Measurements from ENCODE around the gene TYK2.
"Not testable (repeated sequence)": the region's sequence is repeated elsewhere in the genome, so short reads cannot be mapped to it uniquely, and the experiment has no call there.

Gene TYK2

GRCh38 chr19:10378124-10378523 lies 2.2 kb downstream of the TYK2 start:
- in situ Hi-C loops (cut with MboI; ENCODE audit: low sequenced_read_pairs) = no loop called here

GRCh38 chr19:10377140-10377640 lies 3.2 kb downstream of the TYK2 start:
- in situ Hi-C loops (cut with MboI; ENCODE audit: low sequenced_read_pairs) = not testable (repeated sequence)

GRCh38 chr19:10374931-10375330 lies 5.4 kb downstream of the TYK2 start:
- in situ Hi-C loops (cut with MboI; ENCODE audit: low sequenced_read_pairs) = no loop called here

- in situ Hi-C loops (cut with MboI; ENCODE audit: low sequenced_read_pairs) = no loop called here
These were observed 7.7 kb downstream of the TYK2 start for GRCh38 chr19:10372690-10373089.

GRCh38 chr19:10368101-10368803 lies 12.1 kb downstream of the TYK2 start:
- in situ Hi-C loops (cut with MboI; ENCODE audit: low sequenced_read_pairs) = no loop called here

GRCh38 chr19:10366950-10367512 lies 13.3 kb downstream of the TYK2 start:
- in situ Hi-C loops (cut with MboI; ENCODE audit: low sequenced_read_pairs) = not testable (repeated sequence)

- in situ Hi-C loops (cut with MboI; ENCODE audit: low sequenced_read_pairs) = no loop called here
These were observed 14.9 kb downstream of the TYK2 start for GRCh38 chr19:10365518-10365917.

- in situ Hi-C loops (cut with MboI; ENCODE audit: low sequenced_read_pairs) = no loop called here
These were observed 15.7 kb downstream of the TYK2 start for GRCh38 chr19:10364644-10365043.

GRCh38 chr19:10363789-10364281 lies 16.5 kb downstream of the TYK2 start:
- in situ Hi-C loops (cut with MboI; ENCODE audit: low sequenced_read_pairs) = no loop called here

- in situ Hi-C loops (cut with MboI; ENCODE audit: low sequenced_read_pairs) = no loop called here
These were observed 18.1 kb downstream of the TYK2 start for GRCh38 chr19:10362259-10362658.

GRCh38 chr19:10361569-10362011 lies 18.8 kb downstream of the TYK2 start:
- in situ Hi-C loops (cut with MboI; ENCODE audit: low sequenced_read_pairs) = no loop called here

GRCh38 chr19:10356431-10356830 lies 23.9 kb downstream of the TYK2 start:
- in situ Hi-C loops (cut with MboI; ENCODE audit: low sequenced_read_pairs) = no loop called here

- in situ Hi-C loops (cut with MboI; ENCODE audit: low sequenced_read_pairs) = no loop called here
These were observed 26.5 kb downstream of the TYK2 start for GRCh38 chr19:10353793-10354391.

GRCh38 chr19:10352764-10353671 lies 27.4 kb downstream of the TYK2 start:
- in situ Hi-C loops (cut with MboI; ENCODE audit: low sequenced_read_pairs) = no loop called here

GRCh38 chr19:10346509-10346908 lies 33.9 kb downstream of the TYK2 start:
- in situ Hi-C loops (cut with MboI; ENCODE audit: low sequenced_read_pairs) = no loop called here

GRCh38 chr19:10344780-10345179 lies 35.6 kb downstream of the TYK2 start:
- in situ Hi-C loops (cut with MboI; ENCODE audit: low sequenced_read_pairs) = no loop called here

- in situ Hi-C loops (cut with MboI; ENCODE audit: low sequenced_read_pairs) = no loop called here
These were observed 36.9 kb downstream of the TYK2 start for GRCh38 chr19:10343495-10343894.

- in situ Hi-C loops (cut with MboI; ENCODE audit: low sequenced_read_pairs) = no loop called here
These were observed 40.4 kb downstream of the TYK2 start for GRCh38 chr19:10339977-10340376.

GRCh38 chr19:10339380-10339960 lies 40.9 kb downstream of the TYK2 start, which contains the start of gene ICAM3:
Gene ICAM3 (minus strand): TSS chr19:10339624. CDS start chr19:10339614, 10 bp downstream.
- in situ Hi-C loops (cut with MboI; ENCODE audit: low sequenced_read_pairs) = no loop called here

- in situ Hi-C loops (cut with MboI; ENCODE audit: low sequenced_read_pairs) = no loop called here
These were observed 41.4 kb downstream of the TYK2 start for GRCh38 chr19:10338940-10339339.

Data from HL-60/S4 (cell line).